Endothelial cell of umbilical vein (primary cell): ENCODE results near the gene HCFC1. TPM values are rescaled to one million over a fixed set of nuclear protein-coding genes. Genes with fewer than 3 reads are reported as not detected.

ENCODE experiments used
- BruUV-seq: library from RNA; stranded (reverse); fragments of 400-500 nt; replicated peaks from 2 replicates; lab custom pipeline; 2021; lab: Mats Ljungman, UMichigan
- CTCF ChIA-PET: fragments of 300-600, 350-600 bp; sonication (Branson Sonifier 250); formaldehyde crosslinking; loops from one replicate; lab custom pipeline; 2021; ENCODE audit warnings: antibody characterized with exemption, inconsistent platforms; lab: Charles Lee
- POLR2A ChIA-PET: fragments of 300-600, 350-600 bp; sonication (Branson Sonifier 250); formaldehyde crosslinking; loops from one replicate; lab custom pipeline; 2021; ENCODE audit warnings: antibody characterized with exemption, inconsistent platforms; lab: Charles Lee
- DNase-seq: peaks from one replicate; pipeline ENCODE4 v3.0.0-alpha.2; 2011; ENCODE audit warnings: low read depth, low spot score
- FAIRE-seq: peaks from 2 replicates; lab custom pipeline; 2011; peaks lifted over from hg19 to GRCh38; lab: Jason Lieb, UNC
- H2AFZ ChIP-seq: 2 replicates; pipeline ENCODE4 v1.6.0; 2012; ENCODE audit warnings: low read depth, low read length, control low read depth, inconsistent platforms
- H3K27ac ChIP-seq: 2 replicates; pipeline ENCODE4 v1.5.1; 2011; ENCODE audit warnings: low read depth, mild to moderate bottlenecking, control low read depth, low read length, moderate library complexity; ENCODE audit not compliant: insufficient read depth
- H3K27me3 ChIP-seq, 2 experiments: 2 replicates each; pipeline versions ENCODE4 v1.6.0 to v1.6.1; 2011; ENCODE audit warnings: low read length in 2 of 2, mixed read lengths in 1 of 2; ENCODE audit not compliant: control insufficient read depth in 2 of 2, insufficient read depth in 2 of 2
- H3K36me3 ChIP-seq, 2 experiments: 2 replicates in 1 of 2; 3 replicates in 1 of 2; pipeline ENCODE4 v1.5.1; 2011; ENCODE audit warnings: low read length in 2 of 2, mild to moderate bottlenecking in 1 of 2, moderate library complexity in 1 of 2; ENCODE audit not compliant: control insufficient read depth in 2 of 2, insufficient read depth in 2 of 2; ENCODE audit errors: extremely low read depth in 1 of 2
- H3K4me1 ChIP-seq: 3 replicates; pipeline ENCODE4 v1.5.1; 2011; ENCODE audit warnings: mild to moderate bottlenecking, low read length; ENCODE audit not compliant: control insufficient read depth, insufficient read depth; ENCODE audit errors: extremely low read depth
- H3K4me2 ChIP-seq: 2 replicates; pipeline ENCODE4 v1.6.1; 2011; ENCODE audit warnings: low read length, control low read depth, mixed read lengths; ENCODE audit not compliant: insufficient read depth
- H3K4me3 ChIP-seq, 3 experiments: fragments of 200-600 bp in 1 of 3; sonication (generic), shearing (Covaris generic) in 1 of 3; replicated peaks in 1 of 3; 2 replicates each; pipeline ENCODE4 v1.5.1; 2011 to 2016; ENCODE audit warnings: control low read depth in 3 of 3, low read length in 3 of 3, mild to moderate bottlenecking in 2 of 3, inconsistent platforms in 1 of 3, low read depth in 1 of 3, moderate library complexity in 1 of 3; ENCODE audit not compliant: insufficient read depth in 1 of 3
- H3K79me2 ChIP-seq: 2 replicates; pipeline ENCODE4 v1.6.0; 2012; ENCODE audit warnings: low read length, inconsistent platforms; ENCODE audit not compliant: control insufficient read depth, insufficient read depth
- H3K9ac ChIP-seq: replicated peaks from 2 replicates; pipeline ENCODE3; 2011; ENCODE audit warnings: low read length, control low read depth; ENCODE audit not compliant: insufficient read depth; ENCODE audit errors: extremely low read depth
- H3K9me1 ChIP-seq: replicated peaks from 3 replicates; pipeline ENCODE4 v1.6.0; 2011; ENCODE audit warnings: mild to moderate bottlenecking, low read length; ENCODE audit not compliant: control insufficient read depth, insufficient read depth; ENCODE audit errors: extremely low read depth
- H3K9me3 ChIP-seq: replicated peaks from 2 replicates; pipeline ENCODE4 v1.5.1; 2012; ENCODE audit warnings: low read length, inconsistent platforms; ENCODE audit not compliant: control insufficient read depth, insufficient read depth
- H4K20me1 ChIP-seq: replicated peaks from 2 replicates; pipeline ENCODE3; 2011; ENCODE audit warnings: mild to moderate bottlenecking, low read length; ENCODE audit not compliant: control insufficient read depth, insufficient read depth; ENCODE audit errors: extremely low read depth
- EZH2 ChIP-seq: IDR thresholded peaks from 2 replicates; pipeline ENCODE4 v1.6.1; 2012; ENCODE audit warnings: borderline replicate concordance, low read depth, mild to moderate bottlenecking, moderate library complexity, low read length, inconsistent platforms; ENCODE audit not compliant: severe bottlenecking
- FOS ChIP-seq: IDR thresholded peaks from 2 replicates; pipeline ENCODE4 v1.6.1; 2011; ENCODE audit warnings: mild to moderate bottlenecking, low read length, moderate library complexity, borderline replicate concordance; ENCODE audit not compliant: insufficient read depth
- GATA2 ChIP-seq: IDR thresholded peaks from 2 replicates; pipeline ENCODE4 v1.7.0; 2011; ENCODE audit warnings: low read depth, mild to moderate bottlenecking, moderate library complexity, mixed read lengths, low read length; ENCODE audit not compliant: insufficient read length, insufficient read depth
- MYC ChIP-seq: IDR thresholded peaks from one replicate; pipeline ENCODE4 v1.6.1; 2011; ENCODE audit warnings: mild to moderate bottlenecking, low read depth, low read length
- POLR2A ChIP-seq: IDR thresholded peaks from 2 replicates; pipeline ENCODE4 v1.6.1; 2012; ENCODE audit warnings: low read depth, mild to moderate bottlenecking, control low read depth, low read length
- dilution Hi-C: fragments of 300-500 bp; cut with MboI; formaldehyde crosslinking; loops from one replicate; pipeline ENCODE4 v1.15.0; 2019; ENCODE audit warnings: low sequenced_read_pairs; ENCODE audit not compliant: extremely low pct_ligation_motif_present
- intact Hi-C: fragments of 100-400 bp; cut with micrococcal nuclease; formaldehyde crosslinking; loops from one replicate; pipeline ENCODE4 v1.10.0; 2022
- polyA plus RNA-seq, 4 experiments: library from polyadenylated mRNA; depleted of rRNA in 3 of 4; stranded (reverse) in 3 of 4; unstranded in 1 of 4; fragments of >200 nt; gene quantifications; 2 replicates each; pipeline versions ENCODE4 v1.2.1 to v1.2.3, GENCODE V29; 2011 to 2012; ENCODE audit warnings: missing spikeins in 1 of 4
- total RNA-seq: library from RNA; stranded (reverse); gene quantifications from 2 replicates; pipeline ENCODE4 v1.2.3, GENCODE V29; 2021
- TF ChIP-seq, protein P1 (sequence below): IDR thresholded peaks from 2 replicates; pipeline ENCODE4 v1.6.1; 2011; ENCODE audit not compliant: insufficient read depth, insufficient read length
- TF ChIP-seq, protein P2 (sequence below), 2 donors: IDR thresholded peaks; 1 replicate in 1 of 2; 2 replicates in 1 of 2; pipeline ENCODE4 v1.5.1; 2011; ENCODE audit warnings: low read length in 2 of 2, mild to moderate bottlenecking in 2 of 2, moderate library complexity in 2 of 2, control low read depth in 1 of 2, inconsistent platforms in 1 of 2, low read depth in 1 of 2; ENCODE audit not compliant: insufficient read depth in 1 of 2; ENCODE audit errors: extremely low read depth in 1 of 2

Gene HCFC1
- total and polyA plus RNA-seq, 2 donors (not counting 3 experiments of a cell fraction or from before 2014, with no cell fraction given): 15.9 to 85.9 TPM

DNA sequence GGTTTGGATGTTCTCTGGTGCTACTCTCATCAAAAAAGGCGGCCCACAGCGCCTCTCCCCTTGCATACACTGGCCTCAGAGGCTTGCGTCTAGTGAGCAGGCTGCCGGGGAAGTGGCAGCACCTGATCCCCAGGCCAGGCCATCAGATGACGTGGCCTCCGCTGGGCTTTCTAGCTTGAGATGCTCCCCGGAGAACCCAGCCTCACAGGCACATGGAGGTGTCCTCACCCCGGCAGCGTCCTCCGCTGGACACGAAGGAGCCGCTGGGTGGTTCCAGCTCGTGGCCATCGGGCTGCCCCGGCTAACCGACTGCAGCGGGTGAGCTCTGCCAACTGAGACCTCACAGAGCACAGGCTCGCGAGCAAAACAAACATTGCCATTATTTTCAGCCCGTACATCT is 35.3 kb upstream of the HCFC1 start:
- Histone ChIP-seq H4K20me1 (no peaks in the 10 kb centered on the region), H3K4me2 (no peak overlapping the region), H3K9ac (no peak overlapping the region), H3K79me2 (no peaks in the 10 kb centered on the region), H3K9me1 (no peaks in the 10 kb centered on the region), H3K27ac (no peak overlapping the region), H3K36me3 (no peaks in the 10 kb centered on the region), H3K4me3 (no peak overlapping the region), H3K27me3 (no peaks in the 10 kb centered on the region), H3K9me3 (no peaks in the 10 kb centered on the region), H3K4me1 (no peaks in the 10 kb centered on the region), H2AFZ (no peak overlapping the region)
- intact Hi-C loops (no loop called here), dilution Hi-C loops (no loop called here)
- no peak for TF ChIP-seq MYC
- ChIA-PET POLR2A (no interaction called here), CTCF (no interaction called here)
- FAIRE-seq (no peak), DNase-seq (no peak)
- no TSS peak for BruUV-seq

DNA sequence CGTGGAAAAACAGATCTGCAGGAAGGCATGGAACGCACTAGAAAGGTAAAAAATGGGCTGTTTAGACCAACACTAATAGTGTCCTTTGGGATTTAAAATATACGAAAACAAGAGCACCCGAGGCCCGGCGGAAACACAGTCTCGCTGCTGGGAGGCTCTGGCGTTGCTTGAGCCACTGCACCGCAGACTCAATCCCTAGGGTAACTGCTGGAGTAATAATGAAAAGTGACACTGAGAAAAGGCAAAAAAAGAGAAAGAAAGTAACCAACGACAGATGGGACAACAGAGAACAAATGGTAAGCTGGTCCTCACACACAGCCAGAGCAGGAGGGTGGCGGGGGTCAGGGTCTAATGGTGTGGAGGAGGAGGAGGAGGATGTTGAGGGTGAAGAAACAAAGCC is 32.7 kb upstream of the HCFC1 start:
- no peak for DNase-seq
- POLR2A ChIA-PET: no interaction called here

More for the DNA sequence above, 32.7 kb upstream of the HCFC1 start:
- Histone ChIP-seq H3K79me2 (no peaks in the 10 kb centered on the region), H3K4me2 (no peak overlapping the region), H4K20me1 (no peaks in the 10 kb centered on the region), H3K36me3 (no peaks in the 10 kb centered on the region), H3K9me1 (no peaks in the 10 kb centered on the region), H3K4me3 (no peak overlapping the region), H3K4me1 (no peaks in the 10 kb centered on the region), H3K27ac (no peak overlapping the region), H2AFZ (no peak overlapping the region), H3K9me3 (no peaks in the 10 kb centered on the region), H3K27me3 (no peaks in the 10 kb centered on the region), H3K9ac (no peak overlapping the region)
- TF ChIP-seq FOS: no peak
- TF ChIP-seq, protein P1, sequence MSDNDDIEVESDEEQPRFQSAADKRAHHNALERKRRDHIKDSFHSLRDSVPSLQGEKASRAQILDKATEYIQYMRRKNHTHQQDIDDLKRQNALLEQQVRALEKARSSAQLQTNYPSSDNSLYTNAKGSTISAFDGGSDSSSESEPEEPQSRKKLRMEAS: no peak
- TF ChIP-seq EZH2: no peak
- TF ChIP-seq, protein P2, sequence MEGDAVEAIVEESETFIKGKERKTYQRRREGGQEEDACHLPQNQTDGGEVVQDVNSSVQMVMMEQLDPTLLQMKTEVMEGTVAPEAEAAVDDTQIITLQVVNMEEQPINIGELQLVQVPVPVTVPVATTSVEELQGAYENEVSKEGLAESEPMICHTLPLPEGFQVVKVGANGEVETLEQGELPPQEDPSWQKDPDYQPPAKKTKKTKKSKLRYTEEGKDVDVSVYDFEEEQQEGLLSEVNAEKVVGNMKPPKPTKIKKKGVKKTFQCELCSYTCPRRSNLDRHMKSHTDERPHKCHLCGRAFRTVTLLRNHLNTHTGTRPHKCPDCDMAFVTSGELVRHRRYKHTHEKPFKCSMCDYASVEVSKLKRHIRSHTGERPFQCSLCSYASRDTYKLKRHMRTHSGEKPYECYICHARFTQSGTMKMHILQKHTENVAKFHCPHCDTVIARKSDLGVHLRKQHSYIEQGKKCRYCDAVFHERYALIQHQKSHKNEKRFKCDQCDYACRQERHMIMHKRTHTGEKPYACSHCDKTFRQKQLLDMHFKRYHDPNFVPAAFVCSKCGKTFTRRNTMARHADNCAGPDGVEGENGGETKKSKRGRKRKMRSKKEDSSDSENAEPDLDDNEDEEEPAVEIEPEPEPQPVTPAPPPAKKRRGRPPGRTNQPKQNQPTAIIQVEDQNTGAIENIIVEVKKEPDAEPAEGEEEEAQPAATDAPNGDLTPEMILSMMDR (IDR thresholded peaks at IDR 0.05; ENCODE audit: extremely low read depth in 1 of 2, insufficient read depth in 1 of 2, low read depth in 1 of 2, low read length in 2 of 2): no peak
- TF ChIP-seq GATA2: no peak
- no peak for TF ChIP-seq MYC
- TF ChIP-seq POLR2A: no peak
- BruUV-seq: no TSS peak
- CTCF ChIA-PET: interaction anchor here (2.1 kb wide), 1 partner anchor 9 kb away, joined by 9 read pairs; no protein-coding TSS in a partner anchor
- intact Hi-C loops: no loop called here
- FAIRE-seq: no peak
- dilution Hi-C loops: no loop called here
